T-helper 2 cell (primary cell): ENCODE results near the gene MAPKAP1.

Experiments used
- DNase-seq, 5 experiments: peaks; one replicate each; pipeline versions ENCODE4 v3.0.0 to v3.0.0-alpha.2; 2012 to 2022

The MAPKAP1 gene

GRCh38 chr9:125672876-125673275 is 34.1 kb downstream of the MAPKAP1 start:
- no peak for DNase-seq

- peak in 1 of 5 experiments; percentile 44 for DNase-seq
Measured at GRCh38 chr9:125663127-125663526, 43.9 kb downstream of the MAPKAP1 start.

GRCh38 chr9:125660557-125660956 is 46.5 kb downstream of the MAPKAP1 start:
- no peak for DNase-seq

- no peak for DNase-seq
Measured at GRCh38 chr9:125659954-125660353, 47.1 kb downstream of the MAPKAP1 start.

- no peak for DNase-seq
Measured at GRCh38 chr9:125659201-125659840, 47.7 kb downstream of the MAPKAP1 start.

- DNase-seq = no peak
Measured at GRCh38 chr9:125656560-125656959, 50.4 kb downstream of the MAPKAP1 start.

- DNase-seq = no peak
Measured at GRCh38 chr9:125655691-125656410, 51.2 kb downstream of the MAPKAP1 start.

GRCh38 chr9:125655066-125655633 is 51.9 kb downstream of the MAPKAP1 start:
- no peak for DNase-seq

- DNase-seq = no peak
Measured at GRCh38 chr9:125654121-125654520, 52.9 kb downstream of the MAPKAP1 start.

- DNase-seq = no peak
Measured at GRCh38 chr9:125653325-125653724, 53.7 kb downstream of the MAPKAP1 start.

GRCh38 chr9:125652759-125653158 is 54.2 kb downstream of the MAPKAP1 start:
- DNase-seq = no peak

- no peak for DNase-seq
Measured at GRCh38 chr9:125652233-125652594, 54.8 kb downstream of the MAPKAP1 start.

- no peak for DNase-seq
Measured at GRCh38 chr9:125651576-125652232, 55.3 kb downstream of the MAPKAP1 start.

GRCh38 chr9:125650271-125650737 is 56.7 kb downstream of the MAPKAP1 start:
- DNase-seq = peak in 1 of 5 experiments; percentile 36

- DNase-seq = no peak
Measured at GRCh38 chr9:125649826-125650225, 57.2 kb downstream of the MAPKAP1 start.

GRCh38 chr9:125649315-125649714 is 57.7 kb downstream of the MAPKAP1 start:
- DNase-seq = no peak

- no peak for DNase-seq
Measured at GRCh38 chr9:125648294-125648693, 58.7 kb downstream of the MAPKAP1 start.

GRCh38 chr9:125646621-125647100 is 60.3 kb downstream of the MAPKAP1 start:
- peak in 1 of 5 experiments; percentile 22 for DNase-seq

- DNase-seq = no peak
Measured at GRCh38 chr9:125646217-125646616, 60.8 kb downstream of the MAPKAP1 start.

- DNase-seq = no peak
Measured at GRCh38 chr9:125644819-125645507, 62.0 kb downstream of the MAPKAP1 start.

- no peak for DNase-seq
Measured at GRCh38 chr9:125642311-125642710, 64.7 kb downstream of the MAPKAP1 start.

- DNase-seq = no peak
Measured at GRCh38 chr9:125639057-125639456, 68.0 kb downstream of the MAPKAP1 start.
